ENCODE results near the gene LIMS1.
"Not testable (repeated sequence)": the region's sequence is repeated elsewhere in the genome, so short reads cannot be mapped to it uniquely, and the experiment has no call there.

Gene LIMS1

GRCh38 chr2:108637304-108637669 is 103.0 kb downstream of the LIMS1 start:
- DNase-seq = peak; percentile 78

GRCh38 chr2:108640731-108641130 is 106.5 kb downstream of the LIMS1 start:
- DNase-seq = peak; percentile 91

GRCh38 chr2:108641756-108642155 is 107.5 kb downstream of the LIMS1 start:
- DNase-seq = no peak

DNA sequence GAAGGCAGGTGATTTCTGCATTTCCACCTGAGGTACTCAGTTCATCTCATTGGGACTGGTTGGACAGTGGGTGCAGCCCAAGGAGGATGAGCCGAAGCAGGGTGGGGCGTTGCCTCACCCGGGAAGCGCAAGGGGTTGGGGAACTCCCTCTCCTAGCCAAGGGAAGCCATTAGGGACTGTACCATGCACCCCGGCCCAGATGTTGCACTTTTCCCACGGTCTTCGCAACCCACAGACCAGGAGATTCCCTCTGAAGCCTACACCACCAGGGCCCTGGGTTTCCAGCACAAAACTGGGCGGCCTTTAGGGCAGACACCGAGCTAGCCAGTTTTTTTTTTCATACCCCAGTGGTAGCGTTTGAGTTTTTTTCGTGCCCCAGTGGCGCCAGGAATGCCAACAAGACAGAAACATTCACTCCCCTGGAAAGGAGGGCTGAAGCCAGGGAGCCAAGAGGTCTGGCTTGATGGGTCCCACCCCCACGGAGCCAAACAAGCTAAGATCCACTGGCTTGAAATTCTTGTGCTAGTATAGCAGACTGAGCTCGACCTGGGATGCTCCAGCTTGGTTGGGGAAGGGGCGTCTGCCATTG is 109.1 kb downstream of the LIMS1 start:
- no peak for DNase-seq

- not testable (repeated sequence) for DNase-seq
These were observed 109.6 kb downstream of the LIMS1 start for GRCh38 chr2:108643862-108644261.

DNA sequence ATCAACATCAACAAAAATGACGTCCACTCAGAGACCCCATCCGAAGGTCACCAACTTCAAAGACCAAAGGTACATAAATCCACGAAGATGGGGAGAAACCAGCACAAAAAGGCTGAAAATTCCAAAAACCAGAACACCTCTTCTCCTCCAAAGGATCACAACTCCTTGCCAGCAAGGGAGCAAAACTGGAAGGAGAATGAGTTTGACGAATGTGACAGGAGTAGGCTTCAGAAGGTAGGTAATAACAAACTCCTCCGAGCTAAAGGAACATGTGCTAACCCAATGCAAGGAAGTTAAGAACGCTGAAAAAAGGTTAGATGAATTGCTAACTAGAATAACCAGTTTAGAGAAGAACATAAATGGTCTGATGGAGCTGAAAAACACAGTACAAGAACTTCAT is 110.2 kb downstream of the LIMS1 start:
- not testable (repeated sequence) for DNase-seq

- not testable (repeated sequence) for DNase-seq
These were observed 114.5 kb downstream of the LIMS1 start for GRCh38 chr2:108648796-108649195.

- DNase-seq = not testable (repeated sequence)
These were observed 116.2 kb downstream of the LIMS1 start for GRCh38 chr2:108650465-108650864.

DNA sequence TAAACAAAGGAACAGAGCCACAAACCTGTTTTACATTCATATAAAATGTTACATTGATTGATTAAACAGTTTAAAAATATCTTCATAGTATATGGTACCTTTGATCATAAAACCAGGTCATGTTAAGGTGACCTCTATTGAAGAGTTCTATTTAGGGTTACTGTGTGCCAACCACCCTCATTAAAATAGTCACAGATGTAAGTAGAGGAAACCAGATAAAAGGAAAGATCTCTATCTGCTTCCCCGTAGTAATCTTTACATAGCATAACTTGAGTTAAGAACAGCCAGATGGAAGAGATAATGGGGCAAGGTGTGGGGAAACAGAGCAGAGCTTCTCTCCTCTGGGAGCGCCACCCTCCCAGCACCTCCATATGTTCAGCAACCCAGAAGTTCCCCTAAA is 117.2 kb downstream of the LIMS1 start:
- not testable (repeated sequence) for DNase-seq

- DNase-seq = peak; percentile 84
These were observed 118.1 kb downstream of the LIMS1 start for GRCh38 chr2:108652187-108652931.

GRCh38 chr2:108653425-108653824 is 119.2 kb downstream of the LIMS1 start:
- peak; percentile 45 for DNase-seq

- peak; percentile 37 for DNase-seq
These were observed 119.6 kb downstream of the LIMS1 start for GRCh38 chr2:108653849-108654248.

- peak; percentile 73 for DNase-seq
These were observed 120.4 kb downstream of the LIMS1 start for GRCh38 chr2:108654521-108655125.

- not testable (repeated sequence) for DNase-seq
These were observed 121.0 kb downstream of the LIMS1 start for GRCh38 chr2:108655270-108655669.

- not testable (repeated sequence) for DNase-seq
These were observed 122.0 kb downstream of the LIMS1 start for GRCh38 chr2:108656282-108656681.

DNA sequence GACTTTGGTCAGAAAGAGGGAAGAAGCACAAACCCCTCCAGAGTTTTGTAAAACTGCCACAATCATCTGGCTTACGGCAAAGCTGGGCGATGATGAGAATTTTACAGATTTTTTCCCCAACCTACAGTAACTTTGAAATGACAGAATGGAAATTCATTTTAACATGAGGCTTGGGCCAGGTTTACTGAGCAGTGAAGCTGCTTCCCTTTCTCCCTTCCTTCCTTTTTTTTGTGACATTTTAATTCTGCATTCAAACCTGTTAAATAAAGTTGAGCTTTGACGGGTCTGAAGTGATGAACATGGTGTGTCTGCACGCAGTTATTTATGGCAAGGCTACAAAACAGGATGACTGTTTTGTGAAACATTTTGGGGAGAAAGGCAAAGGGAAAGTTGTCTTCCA is 123.2 kb downstream of the LIMS1 start:
- not testable (repeated sequence) for DNase-seq

DNA sequence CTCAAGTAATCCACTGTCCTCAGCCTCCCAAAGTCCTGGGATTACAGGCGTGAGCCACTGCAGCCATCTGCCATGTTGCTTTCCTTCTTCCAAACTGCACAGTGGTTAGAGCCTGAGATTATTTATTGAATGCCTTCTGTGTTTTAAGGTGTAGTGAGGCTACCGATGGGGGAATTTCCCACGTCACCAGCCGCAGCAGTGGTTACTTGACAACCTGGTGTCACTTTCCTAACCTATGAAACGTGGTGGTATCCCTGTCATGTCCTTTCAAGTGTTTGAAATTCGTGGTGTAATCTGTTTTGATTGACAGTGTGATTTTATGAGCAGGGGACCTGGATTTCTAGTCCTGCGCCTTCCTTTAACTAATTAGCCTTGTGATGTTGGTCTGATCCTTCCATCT is 124.3 kb downstream of the LIMS1 start:
- DNase-seq = not testable (repeated sequence)

DNA sequence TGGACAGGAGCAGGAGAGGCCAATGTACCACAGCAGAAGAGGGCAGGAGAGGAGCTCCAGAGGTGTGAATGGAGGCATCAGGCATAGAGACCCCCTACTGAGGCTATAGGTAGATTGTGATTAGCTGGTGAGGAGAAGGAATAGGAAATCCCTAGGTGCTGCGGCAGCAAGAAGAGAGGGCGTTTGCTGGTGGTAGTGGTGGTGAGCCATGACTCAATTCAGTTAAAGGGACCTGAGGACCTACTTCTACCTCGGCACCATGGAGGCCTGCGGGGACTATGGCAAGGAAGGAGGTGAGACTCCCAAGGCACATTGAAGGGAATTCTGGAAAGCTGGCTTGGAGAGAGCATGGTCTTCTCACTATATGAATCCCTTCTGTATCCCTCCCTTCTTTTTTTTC is 127.2 kb downstream of the LIMS1 start:
- not testable (repeated sequence) for DNase-seq

DNA sequence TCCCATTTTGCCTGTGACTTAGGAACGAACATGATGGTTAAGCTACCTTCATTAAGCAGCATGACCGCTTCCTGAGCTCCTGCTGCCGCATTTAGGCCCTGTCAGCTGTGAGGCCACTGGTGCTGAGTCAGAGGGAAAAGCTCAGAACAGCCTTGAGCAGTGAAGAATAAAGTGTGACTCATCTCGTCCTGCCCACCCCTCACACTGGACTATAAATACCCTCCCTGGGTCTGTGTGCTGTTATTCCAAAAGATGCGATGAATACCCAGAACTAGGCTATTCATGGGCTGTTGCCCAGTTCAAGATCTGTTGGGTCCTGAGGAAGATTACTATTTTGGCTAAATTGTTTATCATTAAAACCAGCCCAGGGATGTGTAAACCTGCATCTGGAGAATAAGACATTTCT is 127.9 kb downstream of the LIMS1 start:
- peak; percentile 78 for DNase-seq

DNA sequence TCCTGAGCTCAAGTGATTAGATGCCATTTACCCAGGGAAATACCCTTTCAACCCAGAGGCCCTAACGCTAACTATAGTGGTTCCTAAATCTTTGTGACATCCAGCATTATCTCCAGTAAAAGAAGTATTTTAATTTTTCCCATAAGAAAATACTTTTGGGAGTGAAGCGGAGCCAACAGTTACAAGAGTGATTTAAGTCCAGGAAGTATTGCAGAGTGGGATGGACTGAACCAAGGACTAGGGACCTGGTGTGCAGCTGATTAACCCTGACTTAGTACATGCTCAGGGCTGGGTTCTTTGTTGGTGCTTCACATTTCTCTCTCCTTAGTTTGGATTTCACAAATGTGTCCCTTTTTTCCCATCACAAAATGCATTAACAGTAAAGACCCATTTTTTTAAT is 129.1 kb downstream of the LIMS1 start:
- not testable (repeated sequence) for DNase-seq

GRCh38 chr2:108664089-108664488 is 129.8 kb downstream of the LIMS1 start:
- not testable (repeated sequence) for DNase-seq

DNA sequence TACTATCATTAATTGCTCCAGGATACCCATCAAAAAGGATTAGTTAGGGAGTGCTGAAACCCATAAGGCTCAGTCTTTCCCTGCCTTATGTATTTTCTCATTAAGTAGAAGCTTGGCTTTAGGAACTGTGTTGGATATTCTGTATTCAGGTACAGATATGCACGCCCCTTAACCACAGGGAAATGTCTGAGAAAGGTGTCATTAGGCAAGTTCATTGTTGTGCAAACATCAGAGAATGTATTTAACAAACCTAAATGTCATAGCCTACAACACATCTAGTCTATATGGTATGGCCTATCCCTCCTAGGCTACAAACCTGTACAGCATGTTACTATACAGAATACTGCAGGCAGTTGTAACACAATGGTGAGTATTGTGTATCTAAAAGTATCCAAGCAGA is 130.7 kb downstream of the LIMS1 start:
- DNase-seq = not testable (repeated sequence)

GRCh38 chr2:108665975-108666374 is 131.7 kb downstream of the LIMS1 start:
- not testable (repeated sequence) for DNase-seq

GRCh38 chr2:108667140-108667539 is 132.9 kb downstream of the LIMS1 start:
- DNase-seq = not testable (repeated sequence)
